HepG2 (cell line): Measurements from ENCODE around the gene KIF3C. TPM values are rescaled to one million over a fixed set of nuclear protein-coding genes. Genes with fewer than 3 reads are reported as not detected.
"Not testable (repeated sequence)": the region's sequence is repeated elsewhere in the genome, so short reads cannot be mapped to it uniquely, and the experiment has no call there.

Source experiments
- ATAC-seq: fragments of 200-7000 bp; cut with Tn5 transposase; 3 replicates; pipeline ENCODE4 v1.9.1; 2020; ENCODE audit warnings: mild to moderate bottlenecking, moderate library complexity
- BruUV-seq: library from RNA; stranded (reverse); fragments of 400-500 nt; replicated peaks from 2 replicates; lab custom pipeline; 2021; lab: Mats Ljungman, UMichigan
- CTCF ChIA-PET: fragments of 300-600 bp; formaldehyde crosslinking; extraction: SDS; loops from one replicate; lab custom pipeline; 2021; ENCODE audit warnings: low total read pairs, inconsistent platforms, low intra/inter-chr PET ratio; lab: Yijun Ruan, JAX
- POLR2A ChIA-PET: fragments of 350-600 bp; sonication (Branson Sonifier 250); formaldehyde crosslinking; loops from one replicate; lab custom pipeline; 2020; ENCODE audit warnings: antibody characterized with exemption, inconsistent platforms; lab: Yijun Ruan, JAX
- DNase-seq: peaks from one replicate; pipeline ENCODE4 v3.0.0-alpha.2; 2015; ENCODE audit warnings: low spot score
- FAIRE-seq: peaks from 3 replicates; lab custom pipeline; 2011; peaks lifted over from hg19 to GRCh38; lab: Jason Lieb, UNC
- H2AFZ ChIP-seq: one replicate; pipeline ENCODE4 v1.6.1; 2011; ENCODE audit warnings: low read length, inconsistent platforms
- H3K27ac ChIP-seq: fragments of 300-600 bp; 3 replicates; pipeline ENCODE4 v1.8.0; 2011; ENCODE audit warnings: mixed run types, mild to moderate bottlenecking, mixed read lengths, low read length, inconsistent platforms; ENCODE audit not compliant: insufficient read depth; ENCODE audit errors: extremely low read length
- H3K27me3 ChIP-seq, 2 experiments: fragments of 200-600 bp in 1 of 2; 2 replicates in 1 of 2; 3 replicates in 1 of 2; pipeline versions ENCODE4 v1.6.0 to v1.8.0; 2011; ENCODE audit warnings: low read length in 2 of 2, mild to moderate bottlenecking in 2 of 2, moderate library complexity in 2 of 2, inconsistent platforms in 1 of 2; ENCODE audit not compliant: insufficient read depth in 2 of 2, control insufficient read depth in 1 of 2
- H3K36me3 ChIP-seq, 2 experiments: fragments of 200-600 bp in 1 of 2; replicated peaks in 1 of 2; 2 replicates in 1 of 2; 3 replicates in 1 of 2; pipeline versions ENCODE4 v1.5.1 to v1.8.0; 2011; ENCODE audit warnings: low read length in 2 of 2, inconsistent platforms in 1 of 2; ENCODE audit not compliant: insufficient read depth in 2 of 2, control insufficient read depth in 1 of 2
- H3K4me1 ChIP-seq: 2 replicates; pipeline ENCODE4 v1.5.1; 2012; ENCODE audit warnings: low read length, inconsistent platforms; ENCODE audit not compliant: insufficient read depth
- H3K4me2 ChIP-seq: 2 replicates; pipeline ENCODE4 v1.6.0; 2011; ENCODE audit warnings: low read depth, low read length, inconsistent platforms
- H3K4me3 ChIP-seq, 3 experiments: fragments of 200-600 bp in 1 of 3; sonication (generic), shearing (Covaris generic) in 1 of 3; replicated peaks in 1 of 3; 2 replicates each; pipeline ENCODE4 v1.5.1; 2011 to 2016; ENCODE audit warnings: low read length in 3 of 3, inconsistent platforms in 2 of 3, low read depth in 2 of 3, mild to moderate bottlenecking in 2 of 3, control low read depth in 1 of 3, mixed read lengths in 1 of 3; ENCODE audit not compliant: insufficient read depth in 1 of 3
- H3K79me2 ChIP-seq: one replicate; pipeline ENCODE4 v1.6.1; 2011; ENCODE audit warnings: low read length, inconsistent platforms; ENCODE audit not compliant: insufficient read depth
- H3K9ac ChIP-seq: 2 replicates; pipeline ENCODE4 v1.6.0; 2011; ENCODE audit warnings: mild to moderate bottlenecking, low read depth, low read length, inconsistent platforms; ENCODE audit not compliant: insufficient read depth
- H3K9me3 ChIP-seq: 2 replicates; pipeline ENCODE4 v1.5.1; 2012; ENCODE audit warnings: mild to moderate bottlenecking, low read length
- H4K20me1 ChIP-seq: 2 replicates; pipeline ENCODE4 v1.6.0; 2011; ENCODE audit warnings: inconsistent platforms, mild to moderate bottlenecking, low read length, moderate library complexity; ENCODE audit not compliant: insufficient read depth
- GFI1 ChIP-seq: sonication (generic); formaldehyde crosslinking; IDR thresholded peaks from 2 replicates; pipeline ENCODE4 v1.5.0; 2020; ENCODE audit warnings: missing genetic modification reagents, mild to moderate bottlenecking, borderline replicate concordance
- NFYC ChIP-seq: IDR thresholded peaks from 2 replicates; pipeline ENCODE4 v1.6.1; 2016; ENCODE audit warnings: missing genetic modification reagents, missing compliant biosample characterization
- PHF5A ChIP-seq: IDR thresholded peaks from one replicate; pipeline ENCODE4 v1.6.1; 2018; ENCODE audit warnings: low read depth, missing genetic modification reagents; ENCODE audit not compliant: unreplicated experiment
- RBFOX2 ChIP-seq: fragments of 200-400 bp; formaldehyde crosslinking; IDR thresholded peaks from 2 replicates; pipeline ENCODE4 v1.6.1; 2017; ENCODE audit warnings: low read depth, mild to moderate bottlenecking, low read length
- ZFP62 ChIP-seq: sonication (generic); formaldehyde crosslinking; IDR thresholded peaks from 2 replicates; pipeline ENCODE4 v1.4.0; 2020; ENCODE audit warnings: missing genetic modification reagents
- ZNF703 ChIP-seq: sonication (generic); formaldehyde crosslinking; IDR thresholded peaks from 2 replicates; pipeline ENCODE4 v1.5.1; 2020; ENCODE audit warnings: missing genetic modification reagents, mild to moderate bottlenecking, moderate library complexity, borderline replicate concordance
- ZNF724P ChIP-seq: sonication (generic); formaldehyde crosslinking; IDR thresholded peaks from 2 replicates; pipeline ENCODE4 v1.8.0; 2022; ENCODE audit warnings: missing genetic modification reagents, borderline replicate concordance
- WGBS: methylation state at CpG from one replicate; pipeline ENCODE4 v1.1.6; 2017; ENCODE audit warnings: low lambda C conversion rate; 5-methylcytosine and 5-hydroxymethylcytosine counted together
- in situ Hi-C: cut with HindIII; loops from 2 replicates; pipeline ENCODE4 v1.10.0; 2017; ENCODE audit warnings: low pct_unique_long_range_greater_than_20kb; ENCODE audit not compliant: extremely low pct_ligation_motif_present
- intact Hi-C: fragments of 100-400 bp; cut with micrococcal nuclease; formaldehyde crosslinking; loops from one replicate; pipeline ENCODE4 v1.10.0; 2022; ENCODE audit not compliant: unreplicated experiment
- polyA plus RNA-seq, 8 experiments: library from polyadenylated mRNA; depleted of rRNA in 3 of 8; stranded (reverse) in 7 of 8; unstranded in 1 of 8; fragments of >200 nt; fragmentation: Illumina TruSeq in 4 of 8; extraction: Trizol in 4 of 8; gene quantifications; 2 replicates each; pipeline versions ENCODE4 v1.2.1 to v1.2.3, GENCODE V29; 2011 to 2016; ENCODE audit warnings: low read depth in 4 of 8, missing spikeins in 1 of 8, mixed read lengths in 1 of 8; ENCODE audit not compliant: insufficient read depth in 1 of 8
- total RNA-seq, 5 experiments: library from RNA; depleted of rRNA; stranded (reverse); fragments of >200 nt; fragmentation: Illumina TruSeq; extraction: Trizol; gene quantifications; 2 replicates each; pipeline ENCODE4 v1.2.3, GENCODE V29; 2016; ENCODE audit warnings: low read depth in 1 of 5
- TF ChIP-seq, protein P1 (sequence below): sonication (generic); formaldehyde crosslinking; IDR thresholded peaks from 2 replicates; pipeline ENCODE4 v1.4.0; 2020; ENCODE audit warnings: missing genetic modification reagents, borderline replicate concordance

The KIF3C gene
- total and polyA plus RNA-seq, 2 of the 13 experiments (the other 11 are each of a cell fraction or from before 2014, with no cell fraction given): 3.6 to 4.9 TPM

DNA sequence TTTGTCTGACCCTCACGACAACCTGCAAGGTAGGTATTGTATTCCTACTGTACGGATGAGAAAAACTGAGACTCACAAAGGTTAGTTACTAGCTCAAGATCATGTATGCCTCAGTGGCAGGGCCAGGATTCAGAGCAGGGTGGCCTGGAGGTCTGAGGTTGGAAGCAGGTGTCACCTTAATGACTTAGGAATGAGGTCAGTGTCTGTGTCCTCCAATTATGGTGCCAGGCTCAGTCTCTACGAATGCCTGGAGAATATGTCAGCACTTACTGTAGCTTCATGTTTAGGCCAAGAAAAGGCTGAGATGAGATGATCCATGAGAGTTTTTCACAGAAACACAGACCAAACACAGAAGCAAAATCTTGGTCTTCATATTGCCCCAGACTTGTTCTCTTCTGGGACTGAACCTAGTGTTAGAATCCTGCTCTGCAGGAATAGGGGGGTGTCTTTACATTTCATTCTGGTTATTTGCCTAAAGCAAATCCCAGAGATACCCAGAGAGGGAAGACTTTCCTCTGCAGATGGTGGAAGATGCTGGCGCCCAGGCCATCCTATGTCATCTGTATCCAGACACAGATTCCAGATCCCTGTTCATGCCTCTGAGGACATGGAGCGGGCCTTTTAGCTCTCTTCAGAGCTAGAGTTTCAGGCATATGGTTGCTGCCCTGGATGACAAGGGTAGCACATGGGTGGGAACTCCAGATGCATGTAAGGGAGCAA, 35.3 kb upstream of the KIF3C start (continued):
- TF ChIP-seq, protein P1, sequence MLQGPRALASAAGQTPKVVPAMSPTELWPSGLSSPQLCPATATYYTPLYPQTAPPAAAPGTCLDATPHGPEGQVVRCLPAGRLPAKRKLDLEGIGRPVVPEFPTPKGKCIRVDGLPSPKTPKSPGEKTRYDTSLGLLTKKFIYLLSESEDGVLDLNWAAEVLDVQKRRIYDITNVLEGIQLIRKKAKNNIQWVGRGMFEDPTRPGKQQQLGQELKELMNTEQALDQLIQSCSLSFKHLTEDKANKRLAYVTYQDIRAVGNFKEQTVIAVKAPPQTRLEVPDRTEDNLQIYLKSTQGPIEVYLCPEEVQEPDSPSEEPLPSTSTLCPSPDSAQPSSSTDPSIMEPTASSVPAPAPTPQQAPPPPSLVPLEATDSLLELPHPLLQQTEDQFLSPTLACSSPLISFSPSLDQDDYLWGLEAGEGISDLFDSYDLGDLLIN (CRISPR knock-in tag): no peak
- TF ChIP-seq RBFOX2 (no peak), ZNF724P (CRISPR knock-in tag) (0 out of 2 replicates have a peak, but pooled peaks have one; percentile 29), NFYC (no peak), PHF5A (CRISPR knock-in tag) (no peak), ZFP62 (CRISPR knock-in tag) (no peak), ZNF703 (CRISPR knock-in tag) (no peak)

GRCh38 chr2:26016706-26017045, 34.4 kb upstream of the KIF3C start:
- FAIRE-seq, H3K9ac ChIP-seq, H3K4me2 ChIP-seq, intact Hi-C loops, H3K79me2 ChIP-seq, BruUV-seq, H2AFZ ChIP-seq, H3K9me3 ChIP-seq, H4K20me1 ChIP-seq, in situ Hi-C loops, H3K27ac ChIP-seq, ATAC-seq, CTCF ChIA-PET, POLR2A ChIA-PET, DNase-seq, H3K36me3 ChIP-seq, H3K4me3 ChIP-seq: not testable (repeated sequence)
- Histone ChIP-seq H3K4me1 (peaks cover 50% of the 10 kb centered on the region), H3K27me3 (peaks cover 2 to 15% of the 10 kb centered on the region in 2 experiments; a peak in 2 of 5 replicates)
- peak; percentile 33; the same call in 1 of the 2 replicates for TF ChIP-seq GFI1 (CRISPR knock-in tag)
- WGBS: 37% methylated on average over 4 of the region's 4 CpGs
